ENCODE measurements around the gene SMIM3. TPM values are rescaled to one million over a fixed set of nuclear protein-coding genes. Genes with fewer than 3 reads are reported as not detected.

SMIM3 gene
- total and polyA plus RNA-seq, 2 donors (not counting 1 experiment from before 2014, with no cell fraction given) = 59.9 to 69.9 TPM

GRCh38 chr5:150758531-150759333, 19.8 kb upstream of the SMIM3 start, which contains the start of gene DCTN4:
TSS of gene DCTN4 (minus strand) at chr5:150759017. CDS start at chr5:150758993, 24 bp downstream.
- peak within 1 kb of the TSS; percentile 95 for H3K9ac ChIP-seq (ENCODE audit: insufficient read depth, low read length)
- H2AFZ ChIP-seq (ENCODE audit: low read length) = peak within 1 kb of the TSS; percentile 98
- peaks cover 41% of the 10 kb centered on the region for H3K79me2 ChIP-seq (ENCODE audit: control insufficient read depth, insufficient read depth, low read length)
- H4K20me1 ChIP-seq (ENCODE audit: control insufficient read depth, extremely low read depth, insufficient read depth, low read length) = no peaks in the 10 kb centered on the region
- peaks cover 8% of the 10 kb centered on the region for H3K4me1 ChIP-seq (ENCODE audit: control insufficient read depth, extremely low read depth, insufficient read depth, low read length)
- TF ChIP-seq, protein P1, sequence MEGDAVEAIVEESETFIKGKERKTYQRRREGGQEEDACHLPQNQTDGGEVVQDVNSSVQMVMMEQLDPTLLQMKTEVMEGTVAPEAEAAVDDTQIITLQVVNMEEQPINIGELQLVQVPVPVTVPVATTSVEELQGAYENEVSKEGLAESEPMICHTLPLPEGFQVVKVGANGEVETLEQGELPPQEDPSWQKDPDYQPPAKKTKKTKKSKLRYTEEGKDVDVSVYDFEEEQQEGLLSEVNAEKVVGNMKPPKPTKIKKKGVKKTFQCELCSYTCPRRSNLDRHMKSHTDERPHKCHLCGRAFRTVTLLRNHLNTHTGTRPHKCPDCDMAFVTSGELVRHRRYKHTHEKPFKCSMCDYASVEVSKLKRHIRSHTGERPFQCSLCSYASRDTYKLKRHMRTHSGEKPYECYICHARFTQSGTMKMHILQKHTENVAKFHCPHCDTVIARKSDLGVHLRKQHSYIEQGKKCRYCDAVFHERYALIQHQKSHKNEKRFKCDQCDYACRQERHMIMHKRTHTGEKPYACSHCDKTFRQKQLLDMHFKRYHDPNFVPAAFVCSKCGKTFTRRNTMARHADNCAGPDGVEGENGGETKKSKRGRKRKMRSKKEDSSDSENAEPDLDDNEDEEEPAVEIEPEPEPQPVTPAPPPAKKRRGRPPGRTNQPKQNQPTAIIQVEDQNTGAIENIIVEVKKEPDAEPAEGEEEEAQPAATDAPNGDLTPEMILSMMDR (conservative IDR thresholded peaks at IDR 0.05 in 1 of 2, IDR thresholded peaks at IDR 0.05 in 1 of 2; ENCODE audit: low read depth in 1 of 2, low read length in 2 of 2) = no peak
- no peak for TF ChIP-seq EZH2 (IDR thresholded peaks at IDR 0.05; ENCODE audit: low read length, missing control alignments)
- DNase-seq (ENCODE audit: low read depth in 2 of 2) = peak; percentile 99 to 100
- peaks cover 7% of the 10 kb centered on the region for H3K36me3 ChIP-seq (ENCODE audit: control insufficient read depth, insufficient read depth, low read length)
- H3K4me3 ChIP-seq (replicated peaks in 1 of 4; ENCODE audit: control extremely low read depth in 1 of 4, insufficient read depth in 1 of 4, low read depth in 3 of 4, low read length in 4 of 4) = peak within 1 kb of the TSS; percentile 49 to 96 (median 74)
- H3K4me2 ChIP-seq (ENCODE audit: extremely low read depth, insufficient read depth, low read length) = peak within 1 kb of the TSS; percentile 99
- H3K27ac ChIP-seq (ENCODE audit: insufficient read depth, low read length) = peak within 1 kb of the TSS; percentile 100
- no peaks in the 10 kb centered on the region for H3K27me3 ChIP-seq (ENCODE audit: control insufficient read depth, insufficient read depth, low read length)
- H3K9me3 ChIP-seq (ENCODE audit: control insufficient read depth, insufficient read depth, low read depth, low read length) = no peaks in the 10 kb centered on the region

DNA sequence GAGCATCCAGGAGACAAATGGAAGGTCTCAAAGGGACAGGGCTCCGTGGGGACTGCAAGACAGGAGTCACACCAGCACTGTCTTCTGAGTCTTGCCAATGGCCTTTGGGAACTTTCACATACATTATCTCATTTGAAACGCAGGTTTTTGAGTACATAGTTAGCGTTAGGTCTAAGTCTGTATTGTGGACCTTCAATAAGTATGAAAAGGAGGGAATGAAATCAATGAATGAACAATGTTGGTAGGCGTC, 19.3 kb upstream of the SMIM3 start:
- Histone ChIP-seq H3K4me3 (replicated peaks in 1 of 4; ENCODE audit: control extremely low read depth in 1 of 4, insufficient read depth in 1 of 4, low read depth in 3 of 4, low read length in 4 of 4) (peak overlapping the region; percentile 49 to 96 (median 74)), H3K4me1 (ENCODE audit: control insufficient read depth, extremely low read depth, insufficient read depth, low read length) (peaks cover 8% of the 10 kb centered on the region), H3K4me2 (ENCODE audit: extremely low read depth, insufficient read depth, low read length) (peak overlapping the region; percentile 87), H3K27me3 (ENCODE audit: control insufficient read depth, insufficient read depth, low read length) (no peaks in the 10 kb centered on the region), H4K20me1 (ENCODE audit: control insufficient read depth, extremely low read depth, insufficient read depth, low read length) (no peaks in the 10 kb centered on the region), H3K9ac (ENCODE audit: insufficient read depth, low read length) (peak overlapping the region; percentile 95), H3K9me3 (ENCODE audit: control insufficient read depth, insufficient read depth, low read depth, low read length) (no peaks in the 10 kb centered on the region), H3K36me3 (ENCODE audit: control insufficient read depth, insufficient read depth, low read length) (peaks cover 6% of the 10 kb centered on the region), H3K27ac (ENCODE audit: insufficient read depth, low read length) (peak overlapping the region; percentile 100), H3K79me2 (ENCODE audit: control insufficient read depth, insufficient read depth, low read length) (peaks cover 36% of the 10 kb centered on the region), H2AFZ (ENCODE audit: low read length) (peak overlapping the region; percentile 98)
- DNase-seq (ENCODE audit: low read depth in 2 of 2) = no peak
- TF ChIP-seq, protein P1 (conservative IDR thresholded peaks at IDR 0.05 in 1 of 2, IDR thresholded peaks at IDR 0.05 in 1 of 2; ENCODE audit: low read depth in 1 of 2, low read length in 2 of 2) = no peak
- no peak for TF ChIP-seq EZH2 (IDR thresholded peaks at IDR 0.05; ENCODE audit: low read length, missing control alignments)

GRCh38 chr5:150762211-150762610, 16.3 kb upstream of the SMIM3 start:
- TF ChIP-seq EZH2 (IDR thresholded peaks at IDR 0.05; ENCODE audit: low read length, missing control alignments) = no peak
- TF ChIP-seq, protein P1 (conservative IDR thresholded peaks at IDR 0.05 in 1 of 2, IDR thresholded peaks at IDR 0.05 in 1 of 2; ENCODE audit: low read depth in 1 of 2, low read length in 2 of 2) = no peak
- no peak overlapping the region for H3K27ac ChIP-seq (ENCODE audit: insufficient read depth, low read length)

More at GRCh38 chr5:150762211-150762610, 16.3 kb upstream of the SMIM3 start:
- Histone ChIP-seq H3K36me3 (ENCODE audit: control insufficient read depth, insufficient read depth, low read length) (no peaks in the 10 kb centered on the region), H3K4me3 (replicated peaks in 1 of 4; ENCODE audit: control extremely low read depth in 1 of 4, insufficient read depth in 1 of 4, low read depth in 3 of 4, low read length in 4 of 4) (no peak overlapping the region), H3K27me3 (ENCODE audit: control insufficient read depth, insufficient read depth, low read length) (no peaks in the 10 kb centered on the region), H3K4me1 (ENCODE audit: control insufficient read depth, extremely low read depth, insufficient read depth, low read length) (peaks cover 7% of the 10 kb centered on the region), H3K9ac (ENCODE audit: insufficient read depth, low read length) (no peak overlapping the region), H4K20me1 (ENCODE audit: control insufficient read depth, extremely low read depth, insufficient read depth, low read length) (no peaks in the 10 kb centered on the region), H3K4me2 (ENCODE audit: extremely low read depth, insufficient read depth, low read length) (no peak overlapping the region), H3K9me3 (ENCODE audit: control insufficient read depth, insufficient read depth, low read depth, low read length) (no peaks in the 10 kb centered on the region), H2AFZ (ENCODE audit: low read length) (no peak overlapping the region), H3K79me2 (ENCODE audit: control insufficient read depth, insufficient read depth, low read length) (peaks cover 10% of the 10 kb centered on the region)
- no peak for DNase-seq (ENCODE audit: low read depth in 2 of 2)

Measured in fibroblast of lung (primary cell).